Heart left ventricle (tissue), 13 donors: ENCODE data around the gene FHIP2A.
A peak's percentile ranks its signal among the peaks of the same experiment; 100 is the strongest.

ENCODE experiments used
- CTCF ChIP-seq, 12 donors: fragments of 200-600 bp; sonication (generic) in 4 of 12; IDR thresholded peaks; one replicate each; pipeline versions ENCODE4 v1.5.0 to v1.8.0; 2018 to 2022; ENCODE audit warnings: antibody characterized with exemption in 12 of 12, mild to moderate bottlenecking in 5 of 12
- POLR2A ChIP-seq, 2 donors: fragments of 450-650 bp; IDR thresholded peaks; one replicate each; pipeline ENCODE4 v1.6.1; 2017; ENCODE audit warnings: antibody characterized with exemption in 2 of 2, mild to moderate bottlenecking in 2 of 2, moderate library complexity in 2 of 2
- donor health status: ischemic (EF 13 %, LVEDD 7.1; RV severe dilation, severe dysfunction).
- donor health status: DM: no; HTN: yes; CAD: no.
- donor health status: DM: no; HTN: no; CAD: no.
- donor health status: ischemic (EF 25% LVEDD 6.9; RV normal size, moderate dysfunction).
- donor health status: ischemic (EF 25% LVEDD 5.7; RV mildly dilated, moderate dysfunction).
- donor health status: ischemic (EF 35%, LVEDD 5.7; RV mildly dilated, moderate dysfunction).
- donor health status: nonischemic (EF 11% LVEDD 7.7; RV severe dilation, severe dysfunction).
- donor health status: DM: yes; HTN: yes; CAD: no.
- donor health status: PGD.
- donor health status: ischemic (EF 29% LVEDD 5.4; RV normal size, mild dysfunction).
- donor health status: nonischemic (EF 23%, LVEDD 6.1; RV moderate dilation, normal function).

- TF ChIP-seq POLR2A (IDR thresholded peaks at IDR 0.05) (no peak), CTCF (IDR thresholded peaks at IDR 0.05) (peak in 3 of 12 donors; percentile 12 to 29 (median 28))
Measured at GRCh38 chr10:114821915-114822443, 399 bp downstream of the FHIP2A start.
